ENCODE results near the gene SLC31A2.

The SLC31A2 gene

DNA sequence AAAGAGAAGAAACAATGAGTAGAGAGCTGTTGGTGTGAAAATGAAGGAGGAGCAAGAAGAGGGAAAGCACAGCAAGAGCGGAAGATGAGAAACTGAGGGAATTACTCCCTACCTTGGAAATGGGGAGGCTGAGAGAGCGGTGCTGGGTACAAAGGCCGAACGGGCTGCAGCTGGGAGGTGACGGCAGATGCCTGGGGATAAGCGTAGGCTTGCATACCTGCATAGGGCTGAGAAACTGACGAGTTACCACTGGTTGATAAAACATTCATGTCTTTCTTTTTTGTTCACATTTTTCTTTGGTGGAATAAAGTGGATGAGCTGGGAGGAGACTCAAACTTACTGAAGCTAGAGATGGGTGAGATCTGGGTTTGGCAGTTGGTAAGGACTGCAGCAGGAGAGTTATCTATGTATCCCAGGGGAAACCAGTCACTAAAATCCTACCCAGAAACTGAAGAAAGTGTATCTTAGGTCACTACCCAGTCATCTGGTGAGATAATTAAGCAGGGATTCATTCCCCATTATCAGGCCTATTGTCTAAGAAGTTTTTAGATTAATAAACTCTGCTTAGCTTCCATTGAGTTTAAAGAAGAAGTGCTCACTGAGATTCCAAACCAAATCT lies 35.4 kb downstream of the SLC31A2 start:
- no peak for DNase-seq

DNA sequence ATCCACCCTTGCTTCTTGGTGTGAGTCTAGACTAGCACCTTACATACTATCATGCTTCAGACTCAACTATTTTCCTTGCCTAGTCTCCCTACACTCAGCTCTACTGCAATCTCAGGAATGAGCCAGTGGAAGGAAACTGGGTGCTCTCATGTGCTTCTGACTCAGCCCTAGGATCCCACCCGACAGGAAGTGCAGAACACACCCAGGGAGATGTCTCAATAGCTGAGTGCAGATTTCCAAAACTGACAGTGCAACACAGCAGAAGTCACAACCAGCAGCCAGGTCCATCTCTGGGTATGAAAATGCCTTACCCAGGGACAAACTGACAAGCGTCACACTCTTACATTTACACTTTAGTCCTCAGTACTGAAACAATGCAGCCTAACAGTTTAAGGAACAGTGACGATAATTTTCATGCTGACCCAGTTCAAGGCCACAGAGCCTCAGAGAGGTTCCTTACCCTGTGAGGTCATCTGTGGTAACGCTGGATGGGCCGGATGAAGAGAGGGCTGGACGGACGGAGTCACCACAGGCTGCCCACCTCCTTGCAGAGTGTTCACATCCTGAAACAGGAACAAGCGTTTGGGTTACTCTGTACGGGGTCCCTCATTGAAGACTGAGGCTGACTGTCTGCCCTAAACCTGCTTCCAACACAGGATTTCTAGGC lies 37.3 kb downstream of the SLC31A2 start:
- peak; percentile 91 for DNase-seq

DNA sequence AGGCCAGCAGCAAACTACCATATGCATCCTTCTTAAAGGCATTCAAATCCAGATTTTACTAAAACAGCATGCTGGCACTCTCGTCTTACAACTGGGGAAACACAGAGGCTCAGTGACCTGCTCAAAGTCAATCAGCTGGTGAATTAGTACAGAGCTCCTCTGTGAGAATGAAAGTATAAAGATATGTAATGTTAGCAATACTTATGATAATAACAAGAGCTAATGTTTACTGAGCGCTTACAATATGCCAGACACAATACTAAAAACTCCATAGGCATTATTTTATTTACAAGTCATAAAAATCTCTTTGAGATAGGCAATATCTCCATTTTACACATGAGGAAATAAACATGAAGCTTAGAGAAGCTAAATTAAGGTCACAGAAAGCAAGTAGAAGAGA lies 41.6 kb downstream of the SLC31A2 start:
- no peak for DNase-seq

DNA sequence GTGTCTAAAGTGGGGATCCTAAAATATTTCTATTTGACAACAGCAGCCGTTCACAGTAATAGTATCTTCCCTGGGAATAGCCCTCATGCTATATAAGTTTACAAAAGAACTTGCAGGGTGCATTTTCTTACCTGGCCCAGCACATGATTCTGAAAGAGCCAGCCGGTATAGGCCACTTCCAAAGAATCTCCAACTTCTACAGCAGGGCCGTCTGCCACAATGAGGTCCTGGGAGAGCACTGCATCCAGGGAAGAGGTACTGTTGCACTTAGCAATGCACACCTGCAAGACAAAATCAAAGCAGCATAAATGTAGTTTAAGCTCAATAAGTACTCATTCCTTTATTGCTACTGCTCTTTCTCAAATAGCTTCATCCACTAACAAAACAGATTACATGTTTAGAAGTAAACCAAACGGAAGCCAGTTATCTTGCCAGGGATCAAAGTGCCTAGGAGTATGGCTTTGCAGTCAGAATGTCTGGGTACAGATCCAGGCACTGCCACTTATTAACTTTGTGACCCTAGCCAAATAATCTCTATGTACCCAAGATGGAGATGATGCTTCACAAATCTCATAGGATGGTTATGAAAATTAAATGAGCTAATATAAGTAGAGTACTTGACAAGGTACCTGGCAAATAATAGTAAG lies 49.0 kb downstream of the SLC31A2 start:
- no peak for DNase-seq

DNA sequence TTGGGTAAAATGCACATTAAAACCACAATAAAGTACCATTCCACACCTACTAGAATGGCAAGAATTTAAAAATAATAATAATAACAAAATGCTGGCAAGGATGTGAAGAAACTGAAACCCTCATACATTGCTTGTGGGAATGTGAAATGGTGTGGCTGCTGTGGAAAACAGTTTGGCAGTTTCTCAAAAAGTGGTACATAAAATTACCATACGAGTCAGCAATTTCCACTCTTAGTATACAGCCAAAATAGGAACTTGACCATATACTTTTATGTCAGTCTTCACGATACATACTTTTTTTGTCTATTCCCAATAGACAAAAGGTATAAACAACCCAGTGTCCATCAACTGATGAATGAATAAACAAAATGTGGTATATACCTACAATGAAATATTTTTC lies 54.6 kb downstream of the SLC31A2 start:
- no peak for DNase-seq

DNA sequence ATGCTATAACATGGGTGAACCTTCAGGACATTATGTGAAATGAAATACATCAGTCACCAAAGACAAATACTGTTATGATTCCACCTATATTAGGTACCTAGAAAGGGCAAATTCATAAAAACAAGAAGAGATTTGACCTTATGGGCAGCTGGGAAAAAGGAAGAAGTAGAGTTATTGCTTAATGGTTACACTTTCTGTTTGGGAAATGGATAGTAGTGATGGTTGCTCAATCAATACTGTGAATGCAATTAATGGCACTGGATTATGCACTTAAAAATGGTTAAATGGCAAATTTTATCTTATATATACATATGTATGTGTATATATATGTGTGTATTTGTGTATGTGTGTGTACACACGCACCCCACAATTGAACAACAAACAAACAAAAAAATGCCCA lies 55.1 kb downstream of the SLC31A2 start:
- no peak for DNase-seq

DNA sequence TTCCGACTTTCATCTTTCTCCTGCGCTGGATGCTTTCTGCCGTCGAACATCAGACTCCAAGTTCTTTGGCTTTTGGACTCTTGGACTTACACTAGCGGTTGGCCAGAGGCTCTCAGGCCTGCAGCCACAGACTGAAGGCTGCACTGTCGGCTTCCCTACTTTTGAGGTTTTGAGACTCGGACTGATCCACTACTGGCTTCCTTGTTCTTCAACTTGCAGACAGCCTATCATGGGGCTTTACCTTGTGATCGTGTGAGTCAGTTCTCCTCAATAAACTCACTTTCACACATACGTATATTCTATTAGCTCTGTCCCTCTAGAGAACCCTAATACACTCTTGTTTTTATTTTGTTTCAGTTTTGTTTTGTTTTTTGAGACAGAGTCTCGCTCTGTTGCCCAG lies 60.0 kb downstream of the SLC31A2 start:
- no peak for DNase-seq
